GM12875 (cell line): Measurements from ENCODE around the gene CH25H.

ENCODE experiments used
- H3K4me3 ChIP-seq: one replicate; pipeline ENCODE4 v1.5.1; 2011; ENCODE audit warnings: low read depth, low read length, control low read depth
- CTCF ChIP-seq: IDR thresholded peaks from 2 replicates; pipeline ENCODE4 v1.5.1; 2011; ENCODE audit warnings: low read depth, mild to moderate bottlenecking, control low read depth, inconsistent platforms, low read length, moderate library complexity, borderline replicate concordance; ENCODE audit not compliant: insufficient read depth

CH25H gene

GRCh38 chr10:89228962-89229361 lies 21.8 kb upstream of the CH25H start:
- H3K4me3 ChIP-seq: no peak overlapping the region
- no peak for TF ChIP-seq CTCF

GRCh38 chr10:89228146-89228545 lies 21.0 kb upstream of the CH25H start:
- TF ChIP-seq CTCF: no peak
- no peak overlapping the region for H3K4me3 ChIP-seq

- no peak for TF ChIP-seq CTCF
- H3K4me3 ChIP-seq: no peak overlapping the region
These were observed 19.8 kb upstream of the CH25H start for GRCh38 chr10:89226891-89227290.

GRCh38 chr10:89224739-89225443 lies 17.8 kb upstream of the CH25H start:
- no peak overlapping the region for H3K4me3 ChIP-seq
- no peak for TF ChIP-seq CTCF

- no peak for TF ChIP-seq CTCF
- H3K4me3 ChIP-seq: no peak overlapping the region
These were observed 14.8 kb upstream of the CH25H start for GRCh38 chr10:89221919-89222318.

GRCh38 chr10:89219513-89220218 lies 12.5 kb upstream of the CH25H start:
- H3K4me3 ChIP-seq: no peak overlapping the region
- no peak for TF ChIP-seq CTCF
